ENCODE data around the gene NUDCD3. TPM values are rescaled to one million over a fixed set of nuclear protein-coding genes. Genes with fewer than 3 reads are reported as not detected.

NUDCD3 gene
- total and polyA plus RNA-seq, 9 donors = 60.0 to 90.4 (median 79.6) TPM

- no peaks in the 10 kb centered on the region for H3K36me3 ChIP-seq (ENCODE audit: control insufficient read depth, insufficient read depth, low read length)
- no peak overlapping the region for H3K27ac ChIP-seq (ENCODE audit: low read length)
- no CpG with 5 or more reads among the region's 3 CpGs for WGBS (ENCODE audit: insufficient coverage)
- peaks cover 8% of the 10 kb centered on the region for H3K4me1 ChIP-seq (ENCODE audit: control insufficient read depth, insufficient read depth, low read length)
- no peaks in the 10 kb centered on the region for H3K9me3 ChIP-seq (replicated peaks; ENCODE audit: control insufficient read depth, low read depth, low read length)
- no peak overlapping the region for H3K4me3 ChIP-seq (ENCODE audit: low read length)
- peaks cover 2% of the 10 kb centered on the region for H3K27me3 ChIP-seq (ENCODE audit: control insufficient read depth, insufficient read depth, low read length)
- no peak for DNase-seq
Measured at GRCh38 chr7:44338600-44338999, 151.9 kb downstream of the NUDCD3 start.

- Histone ChIP-seq H3K4me3 (ENCODE audit: low read length) (no peak overlapping the region), H3K36me3 (ENCODE audit: control insufficient read depth, insufficient read depth, low read length) (no peaks in the 10 kb centered on the region), H3K27ac (ENCODE audit: low read length) (no peak overlapping the region), H3K4me1 (ENCODE audit: control insufficient read depth, insufficient read depth, low read length) (peaks cover 11% of the 10 kb centered on the region), H3K9me3 (replicated peaks; ENCODE audit: control insufficient read depth, low read depth, low read length) (no peaks in the 10 kb centered on the region), H3K27me3 (ENCODE audit: control insufficient read depth, insufficient read depth, low read length) (no peaks in the 10 kb centered on the region)
- no peak for DNase-seq
- 89% methylated on average over 11 of the region's 11 CpGs for WGBS (ENCODE audit: insufficient coverage)
Measured at GRCh38 chr7:44336491-44336890, 154.0 kb downstream of the NUDCD3 start.

GRCh38 chr7:44335184-44335583, 155.3 kb downstream of the NUDCD3 start:
- peaks cover 11% of the 10 kb centered on the region for H3K4me1 ChIP-seq (ENCODE audit: control insufficient read depth, insufficient read depth, low read length)
- H3K4me3 ChIP-seq (ENCODE audit: low read length) = no peak overlapping the region
- no peaks in the 10 kb centered on the region for H3K36me3 ChIP-seq (ENCODE audit: control insufficient read depth, insufficient read depth, low read length)
- no peak overlapping the region for H3K27ac ChIP-seq (ENCODE audit: low read length)
- WGBS (ENCODE audit: insufficient coverage) = 88% methylated on average over 3 of the region's 4 CpGs
- H3K27me3 ChIP-seq (ENCODE audit: control insufficient read depth, insufficient read depth, low read length) = no peaks in the 10 kb centered on the region
- no peaks in the 10 kb centered on the region for H3K9me3 ChIP-seq (replicated peaks; ENCODE audit: control insufficient read depth, low read depth, low read length)
- DNase-seq = no peak

DNA sequence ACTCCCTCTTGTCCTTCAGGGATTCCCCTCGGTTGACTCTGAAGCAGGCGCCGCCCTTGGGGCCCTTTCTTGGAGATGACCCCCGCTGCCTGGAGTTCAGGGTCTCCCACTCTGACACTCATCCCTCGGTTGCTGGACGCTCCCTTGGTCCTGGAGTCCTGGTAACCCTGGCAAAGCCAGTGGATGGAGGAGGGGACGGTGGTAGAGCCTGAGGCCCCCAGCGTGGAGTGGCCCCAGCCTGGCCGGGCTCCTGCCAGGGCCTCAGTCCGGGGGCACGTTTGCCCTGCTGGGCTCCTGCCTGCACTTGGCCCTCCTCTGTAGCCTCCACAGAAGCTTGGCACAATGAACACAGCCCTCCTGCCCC, 155.7 kb downstream of the NUDCD3 start:
- no peak overlapping the region for H3K4me3 ChIP-seq (ENCODE audit: low read length)
- H3K36me3 ChIP-seq (ENCODE audit: control insufficient read depth, insufficient read depth, low read length) = no peaks in the 10 kb centered on the region
- H3K27ac ChIP-seq (ENCODE audit: low read length) = no peak overlapping the region
- H3K9me3 ChIP-seq (replicated peaks; ENCODE audit: control insufficient read depth, low read depth, low read length) = no peaks in the 10 kb centered on the region
- no peak for DNase-seq
- WGBS (ENCODE audit: insufficient coverage) = 90% methylated on average over 8 of the region's 11 CpGs
- peaks cover 14% of the 10 kb centered on the region for H3K4me1 ChIP-seq (ENCODE audit: control insufficient read depth, insufficient read depth, low read length)
- peaks cover under 1% of the 10 kb centered on the region for H3K27me3 ChIP-seq (ENCODE audit: control insufficient read depth, insufficient read depth, low read length)

- no peak for DNase-seq
- Histone ChIP-seq H3K27me3 (ENCODE audit: control insufficient read depth, insufficient read depth, low read length) (peaks cover 3% of the 10 kb centered on the region), H3K9me3 (replicated peaks; ENCODE audit: control insufficient read depth, low read depth, low read length) (no peaks in the 10 kb centered on the region), H3K27ac (ENCODE audit: low read length) (no peak overlapping the region), H3K4me1 (ENCODE audit: control insufficient read depth, insufficient read depth, low read length) (peaks cover 14% of the 10 kb centered on the region), H3K36me3 (ENCODE audit: control insufficient read depth, insufficient read depth, low read length) (no peaks in the 10 kb centered on the region), H3K4me3 (ENCODE audit: low read length) (no peak overlapping the region)
- 28% methylated on average over 11 of the region's 19 CpGs for WGBS (ENCODE audit: insufficient coverage)
Measured at GRCh38 chr7:44333911-44334733, 156.3 kb downstream of the NUDCD3 start.

DNA sequence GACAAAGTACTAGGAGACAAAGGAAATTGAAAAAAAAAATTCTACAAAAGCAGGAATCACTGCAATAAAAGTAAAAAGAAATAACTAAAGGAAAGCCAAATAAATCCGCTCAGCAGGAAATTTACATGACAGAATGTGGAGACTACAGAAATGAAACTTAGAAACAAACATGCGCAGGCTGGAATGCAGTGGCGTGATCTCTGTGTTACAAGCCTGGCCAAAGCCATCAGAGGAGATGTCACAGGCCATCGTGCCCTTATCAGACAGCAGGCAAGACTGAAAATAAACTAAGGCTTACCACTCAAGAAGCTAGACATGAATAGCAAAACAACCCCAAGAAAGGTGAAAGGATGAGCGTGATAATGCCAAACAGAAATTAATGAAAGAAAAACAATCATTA, 158.8 kb downstream of the NUDCD3 start:
- no peaks in the 10 kb centered on the region for H3K36me3 ChIP-seq (ENCODE audit: control insufficient read depth, insufficient read depth, low read length)
- 63% methylated on average over 3 of the region's 5 CpGs for WGBS (ENCODE audit: insufficient coverage)
- peaks cover 18% of the 10 kb centered on the region for H3K27me3 ChIP-seq (ENCODE audit: control insufficient read depth, insufficient read depth, low read length)
- H3K4me3 ChIP-seq (ENCODE audit: low read length) = no peak overlapping the region
- H3K4me1 ChIP-seq (ENCODE audit: control insufficient read depth, insufficient read depth, low read length) = peaks cover 14% of the 10 kb centered on the region
- DNase-seq = no peak
- H3K27ac ChIP-seq (ENCODE audit: low read length) = no peak overlapping the region
- H3K9me3 ChIP-seq (replicated peaks; ENCODE audit: control insufficient read depth, low read depth, low read length) = no peaks in the 10 kb centered on the region

DNA sequence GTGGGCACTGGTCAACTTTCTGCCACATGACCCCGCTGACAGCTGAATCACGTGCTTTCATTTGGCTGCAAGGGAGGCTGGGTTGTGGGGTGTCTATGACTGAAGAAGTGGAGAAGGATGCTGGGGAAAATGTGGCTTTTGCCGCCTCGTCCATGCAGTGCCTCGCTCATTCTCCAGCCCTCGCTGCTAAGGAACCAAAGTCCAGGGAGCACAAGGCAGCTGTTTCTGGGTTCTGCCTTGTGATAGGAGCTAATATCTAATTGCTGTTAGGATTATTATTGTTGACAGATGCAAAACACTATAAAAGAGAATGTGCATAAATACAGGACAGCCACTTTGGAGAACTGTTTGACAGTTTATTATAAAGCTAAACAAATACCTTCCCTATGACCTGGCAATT, 160.1 kb downstream of the NUDCD3 start:
- WGBS (ENCODE audit: insufficient coverage) = 65% methylated on average over 6 of the region's 6 CpGs
- no peak for DNase-seq

DNA sequence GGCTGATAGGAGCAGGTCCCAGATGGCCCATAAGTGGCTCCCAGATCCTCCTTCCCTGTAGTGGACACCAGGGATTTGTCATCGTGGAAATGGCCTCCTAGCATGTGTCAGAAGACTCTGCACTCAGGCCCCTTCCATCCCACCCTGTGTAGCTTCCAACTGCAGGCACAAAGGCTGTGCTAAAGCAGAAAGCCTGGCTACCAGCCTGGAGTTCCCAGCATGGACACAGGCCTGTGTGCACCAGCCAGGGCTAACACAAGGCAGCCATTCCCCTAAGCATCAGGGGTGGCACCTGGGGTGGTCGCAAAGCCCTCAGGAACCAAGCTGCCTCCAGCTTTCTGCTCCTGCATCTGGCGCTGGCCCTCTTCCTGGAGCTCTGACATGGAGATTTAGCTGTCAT, 160.6 kb downstream of the NUDCD3 start:
- WGBS (ENCODE audit: insufficient coverage) = 59% methylated on average over 3 of the region's 3 CpGs
- no peak overlapping the region for H3K27ac ChIP-seq (ENCODE audit: low read length)
- DNase-seq = no peak
- H3K36me3 ChIP-seq (ENCODE audit: control insufficient read depth, insufficient read depth, low read length) = no peaks in the 10 kb centered on the region
- H3K27me3 ChIP-seq (ENCODE audit: control insufficient read depth, insufficient read depth, low read length) = peaks cover 29% of the 10 kb centered on the region
- peaks cover 18% of the 10 kb centered on the region for H3K4me1 ChIP-seq (ENCODE audit: control insufficient read depth, insufficient read depth, low read length)
- H3K4me3 ChIP-seq (ENCODE audit: low read length) = no peak overlapping the region
- H3K9me3 ChIP-seq (replicated peaks; ENCODE audit: control insufficient read depth, low read depth, low read length) = no peaks in the 10 kb centered on the region

More for the DNA sequence above, 160.1 kb downstream of the NUDCD3 start:
- peaks cover 29% of the 10 kb centered on the region for H3K27me3 ChIP-seq (ENCODE audit: control insufficient read depth, insufficient read depth, low read length)
- peaks cover 18% of the 10 kb centered on the region for H3K4me1 ChIP-seq (ENCODE audit: control insufficient read depth, insufficient read depth, low read length)
- no peak overlapping the region for H3K4me3 ChIP-seq (ENCODE audit: low read length)
- no peaks in the 10 kb centered on the region for H3K9me3 ChIP-seq (replicated peaks; ENCODE audit: control insufficient read depth, low read depth, low read length)
- H3K27ac ChIP-seq (ENCODE audit: low read length) = no peak overlapping the region
- no peaks in the 10 kb centered on the region for H3K36me3 ChIP-seq (ENCODE audit: control insufficient read depth, insufficient read depth, low read length)

Other genes starting within 250 kb of the NUDCD3 start
- gene CAMK2B, start 165.1 kb downstream of the NUDCD3 start, total RNA-seq = 5.9 TPM
- gene CAMK2B, start 165.1 kb downstream of the NUDCD3 start, polyA plus RNA-seq (ENCODE audit: insufficient read depth in 1 of 8, insufficient read length in 8 of 8, low replicate concordance in 1 of 8) = 10 to 100 TPM in 5 of 8 donors, 1 to 10 TPM in 3; 3.1 to 13.9 (median 11.1) TPM
- not detected for gene NPC1L1, start 50.7 kb upstream of the NUDCD3 start, total RNA-seq
- 1 to 10 TPM in 1 of 8 donors, under 1 TPM in 7; 0.04 to 1.5 (median 0.11) TPM for gene NPC1L1, start 50.7 kb upstream of the NUDCD3 start, polyA plus RNA-seq (ENCODE audit: insufficient read depth in 1 of 8, insufficient read length in 8 of 8, low replicate concordance in 1 of 8)
- 51.7 TPM for gene DDX56, start 83.2 kb upstream of the NUDCD3 start, total RNA-seq
- 10 to 100 TPM; 43.6 to 64.5 (median 53.2) TPM for gene DDX56, start 83.2 kb upstream of the NUDCD3 start, polyA plus RNA-seq (ENCODE audit: insufficient read depth in 1 of 8, insufficient read length in 8 of 8, low replicate concordance in 1 of 8)
- gene TMED4, start 91.6 kb upstream of the NUDCD3 start, total RNA-seq = 97.8 TPM
- 10 to 100 TPM; 74.8 to 88.1 (median 82.8) TPM for gene TMED4, start 91.6 kb upstream of the NUDCD3 start, polyA plus RNA-seq (ENCODE audit: insufficient read depth in 1 of 8, insufficient read length in 8 of 8, low replicate concordance in 1 of 8)
- gene OGDH, start 116.0 kb upstream of the NUDCD3 start, total RNA-seq = 42.9 TPM
- gene OGDH, start 116.0 kb upstream of the NUDCD3 start, polyA plus RNA-seq (ENCODE audit: insufficient read depth in 1 of 8, insufficient read length in 8 of 8, low replicate concordance in 1 of 8) = 10 to 100 TPM; 54.9 to 69.3 (median 61.4) TPM

Data from muscle of leg (tissue), 11 donors.